ENCODE data around the gene ZNF697. TPM values are rescaled to one million over a fixed set of nuclear protein-coding genes. Genes with fewer than 3 reads are reported as not detected.
"Not testable (repeated sequence)": the region's sequence is repeated elsewhere in the genome, so short reads cannot be mapped to it uniquely, and the experiment has no call there.

ZNF697 gene
- total and polyA plus RNA-seq, 7 donors = 1.3 to 4.9 (median 2.9) TPM

GRCh38 chr1:119613769-119614720 lies 34.0 kb downstream of the ZNF697 start:
- ATAC-seq (peak; percentile 91 to 98 (median 94)), DNase-seq (peak; percentile 79 to 89)
- Histone ChIP-seq H3K27ac (no peak overlapping the region), H3K36me3 (ENCODE audit: insufficient read depth in 1 of 2, low read depth in 1 of 2) (no peaks in the 10 kb centered on the region), H3K27me3 (ENCODE audit: insufficient read depth in 3 of 3, low read length in 2 of 3) (no peaks in the 10 kb centered on the region), H3K9me3 (no peaks in the 10 kb centered on the region), H3K4me3 (no peak overlapping the region), H3K4me1 (peaks cover 11% of the 10 kb centered on the region)
- 47 to 53% (median 48%) methylated on average over 9 of the region's 9 CpGs for WGBS, 3 donors
- intact Hi-C loops (cut with DNase I) = loop anchor here in 1 of 2 donors (5.0 kb wide), 1 partner anchor 48 kb away; no protein-coding TSS in a partner anchor
- TF ChIP-seq, protein P1, sequence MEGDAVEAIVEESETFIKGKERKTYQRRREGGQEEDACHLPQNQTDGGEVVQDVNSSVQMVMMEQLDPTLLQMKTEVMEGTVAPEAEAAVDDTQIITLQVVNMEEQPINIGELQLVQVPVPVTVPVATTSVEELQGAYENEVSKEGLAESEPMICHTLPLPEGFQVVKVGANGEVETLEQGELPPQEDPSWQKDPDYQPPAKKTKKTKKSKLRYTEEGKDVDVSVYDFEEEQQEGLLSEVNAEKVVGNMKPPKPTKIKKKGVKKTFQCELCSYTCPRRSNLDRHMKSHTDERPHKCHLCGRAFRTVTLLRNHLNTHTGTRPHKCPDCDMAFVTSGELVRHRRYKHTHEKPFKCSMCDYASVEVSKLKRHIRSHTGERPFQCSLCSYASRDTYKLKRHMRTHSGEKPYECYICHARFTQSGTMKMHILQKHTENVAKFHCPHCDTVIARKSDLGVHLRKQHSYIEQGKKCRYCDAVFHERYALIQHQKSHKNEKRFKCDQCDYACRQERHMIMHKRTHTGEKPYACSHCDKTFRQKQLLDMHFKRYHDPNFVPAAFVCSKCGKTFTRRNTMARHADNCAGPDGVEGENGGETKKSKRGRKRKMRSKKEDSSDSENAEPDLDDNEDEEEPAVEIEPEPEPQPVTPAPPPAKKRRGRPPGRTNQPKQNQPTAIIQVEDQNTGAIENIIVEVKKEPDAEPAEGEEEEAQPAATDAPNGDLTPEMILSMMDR (IDR thresholded peaks at IDR 0.05) = peak; percentile 81

DNA sequence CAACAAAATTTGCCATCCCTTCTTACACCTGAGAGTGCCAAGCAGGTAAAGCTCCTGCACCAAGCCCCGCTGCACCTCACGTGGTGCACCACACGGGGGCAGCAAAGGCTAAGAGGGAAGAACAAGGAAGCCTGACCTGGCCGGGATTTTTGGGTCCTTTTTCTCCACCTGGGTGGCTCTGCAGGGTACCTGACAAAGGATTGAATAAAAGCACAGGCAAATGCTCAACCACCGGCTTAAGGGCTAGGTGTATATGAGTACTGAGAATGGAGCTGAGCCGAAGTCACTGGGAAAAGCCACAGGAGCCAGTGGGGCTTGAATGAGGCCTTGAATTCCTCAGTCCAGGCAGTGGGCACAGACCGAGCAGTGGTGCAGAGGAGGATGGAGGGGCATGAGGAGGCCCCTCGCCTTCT lies 36.4 kb downstream of the ZNF697 start:
- 16 to 31% (median 18%) methylated on average over 8 of the region's 8 CpGs for WGBS, 3 donors
- H3K27me3 ChIP-seq (ENCODE audit: insufficient read depth in 3 of 3, low read length in 2 of 3) = no peaks in the 10 kb centered on the region
- ATAC-seq (peak; percentile 43 to 73 (median 66)), DNase-seq (peak; percentile 69 to 79)
- H3K4me3 ChIP-seq = no peak overlapping the region
- no peaks in the 10 kb centered on the region for H3K36me3 ChIP-seq (ENCODE audit: insufficient read depth in 1 of 2, low read depth in 1 of 2)
- intact Hi-C loops (cut with DNase I) = loop anchor here (1.0 to 5.0 kb wide), 3 partner anchors 51 to 64 kb away; no protein-coding TSS in a partner anchor
- H3K4me1 ChIP-seq = no peaks in the 10 kb centered on the region
- H3K9me3 ChIP-seq = no peaks in the 10 kb centered on the region
- TF ChIP-seq, protein P1 (IDR thresholded peaks at IDR 0.05) = peak; percentile 88
- no peak overlapping the region for H3K27ac ChIP-seq

DNA sequence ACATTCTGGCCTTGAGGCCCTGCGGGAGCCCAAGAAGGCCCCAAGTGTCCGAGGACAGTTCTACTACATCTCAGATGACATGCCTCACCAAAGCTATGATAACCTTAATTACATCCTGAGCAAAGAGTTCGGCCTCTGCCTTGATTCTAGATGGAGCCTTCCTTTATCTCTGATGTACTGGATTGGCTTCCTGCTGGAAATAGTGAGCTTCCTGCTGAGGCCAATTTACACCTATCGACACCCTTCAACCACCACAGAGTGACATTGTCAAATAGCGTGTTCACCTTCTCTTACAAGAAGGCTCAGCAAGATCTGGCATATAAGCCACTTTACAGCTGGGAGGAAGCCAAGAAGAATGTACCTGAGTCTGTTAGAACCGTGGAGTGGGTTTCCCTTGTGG lies 39.2 kb downstream of the ZNF697 start:
- 85 to 87% (median 86%) methylated on average over 6 of the region's 6 CpGs for WGBS, 3 donors
- ATAC-seq; H3K4me1 ChIP-seq; H3K27me3 ChIP-seq (ENCODE audit: insufficient read depth in 3 of 3, low read length in 2 of 3); H3K36me3 ChIP-seq (ENCODE audit: insufficient read depth in 1 of 2, low read depth in 1 of 2); DNase-seq; H3K27ac ChIP-seq; H3K9me3 ChIP-seq; intact Hi-C loops (cut with DNase I); H3K4me3 ChIP-seq: not testable (repeated sequence)

DNA sequence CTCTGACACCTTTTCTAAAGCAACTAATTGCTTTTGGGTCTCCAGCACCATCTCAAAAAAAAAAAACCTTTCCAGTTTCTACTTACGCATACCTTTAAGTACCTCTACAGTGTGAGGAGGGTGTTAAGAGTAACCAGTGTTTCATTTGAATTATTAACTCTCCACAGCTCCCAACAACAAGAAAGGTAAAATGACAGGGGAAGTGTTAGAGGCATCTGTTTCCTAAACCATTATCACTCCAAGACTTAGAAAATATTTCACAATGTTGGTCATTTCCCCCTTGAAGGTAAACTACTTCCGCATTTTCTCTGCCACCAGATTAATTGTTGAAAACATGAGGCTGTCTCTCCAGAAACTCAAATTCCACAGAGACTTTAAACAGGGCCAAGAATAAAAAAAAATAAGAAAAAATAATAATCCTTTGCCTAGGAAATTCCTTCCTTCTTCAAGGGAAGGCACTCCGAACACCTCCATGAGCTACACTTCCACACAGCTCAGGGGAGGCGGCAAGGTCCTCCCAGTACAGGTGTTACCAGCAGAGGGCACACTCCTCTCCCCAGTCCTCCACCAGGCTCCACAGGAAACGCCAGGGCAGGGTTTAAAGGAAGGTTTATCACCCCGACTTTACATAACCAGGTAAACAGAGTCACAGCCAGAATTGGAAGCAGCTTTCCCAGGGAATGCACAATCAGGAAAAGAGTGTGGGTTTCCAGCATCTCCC lies 40.8 kb downstream of the ZNF697 start:
- H3K9me3 ChIP-seq; H3K4me1 ChIP-seq; H3K36me3 ChIP-seq (ENCODE audit: insufficient read depth in 1 of 2, low read depth in 1 of 2); H3K27ac ChIP-seq; H3K27me3 ChIP-seq (ENCODE audit: insufficient read depth in 3 of 3, low read length in 2 of 3); DNase-seq; intact Hi-C loops (cut with DNase I); H3K4me3 ChIP-seq; ATAC-seq: not testable (repeated sequence)
- 85 to 95% (median 93%) methylated on average over 2 to 3 of the region's 6 CpGs for WGBS, 3 donors

DNA sequence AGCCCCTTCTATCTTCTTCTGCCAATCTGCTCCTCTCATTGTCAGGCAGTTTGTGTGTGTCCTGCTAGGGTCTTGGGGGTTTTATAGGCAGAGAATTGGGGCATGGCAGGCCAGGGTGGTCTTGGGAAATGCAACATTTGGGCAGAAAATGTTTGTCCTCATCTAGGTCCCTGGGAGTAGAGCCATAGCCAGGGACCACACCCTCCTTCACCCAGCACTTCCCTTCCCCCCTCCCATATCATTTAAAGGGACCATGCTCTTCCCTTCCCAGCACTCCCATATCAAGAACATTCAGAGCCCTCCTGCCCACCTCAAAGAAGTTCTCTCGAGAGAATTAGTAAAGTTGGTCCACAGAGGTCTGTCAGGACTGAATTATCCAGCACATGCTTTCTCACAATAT lies 41.7 kb downstream of the ZNF697 start:
- Histone ChIP-seq H3K4me1 (no peaks in the 10 kb centered on the region), H3K27me3 (ENCODE audit: insufficient read depth in 3 of 3, low read length in 2 of 3) (no peaks in the 10 kb centered on the region), H3K27ac (no peak overlapping the region), H3K36me3 (ENCODE audit: insufficient read depth in 1 of 2, low read depth in 1 of 2) (no peaks in the 10 kb centered on the region), H3K9me3 (no peaks in the 10 kb centered on the region), H3K4me3 (no peak overlapping the region)
- DNase-seq = no peak
- intact Hi-C loops (cut with DNase I) = no loop called here
- no peak for ATAC-seq
- TF ChIP-seq, protein P1 (IDR thresholded peaks at IDR 0.05) = no peak
- 91 to 100% (median 94%) methylated on average over 1 of the region's 1 CpG for WGBS, 3 donors
